CD4-positive, CD25-positive, alpha-beta regulatory T cell (primary cell): Measurements from ENCODE around the gene RFX1. TPM values are rescaled to one million over a fixed set of nuclear protein-coding genes. Genes with fewer than 3 reads are reported as not detected.

ENCODE experiments used
- ATAC-seq, 2 donors: fragments of 150-1000 bp; cut with Tn5 transposase; one replicate each; pipeline ENCODE4 v1.10.0; 2021; ENCODE audit warnings: low read depth in 2 of 2, moderate number of reproducible peaks in 2 of 2, moderate library complexity in 1 of 2
- DNase-seq, 3 donors: peaks; one replicate each; pipeline versions ENCODE4 v3.0.0 to v3.0.0-alpha.2; 2012 to 2022; ENCODE audit warnings: mixed read lengths in 1 of 3
- H3K27ac ChIP-seq: one replicate; pipeline ENCODE4 v1.7.0; 2013; ENCODE audit warnings: mild to moderate bottlenecking, low read length; ENCODE audit not compliant: insufficient read depth, poor library complexity, severe bottlenecking
- H3K27me3 ChIP-seq: one replicate; pipeline ENCODE4 v1.7.0; 2013; ENCODE audit warnings: low read length; ENCODE audit not compliant: control insufficient read depth, insufficient read depth
- H3K36me3 ChIP-seq: one replicate; pipeline ENCODE4 v1.7.0; 2013; ENCODE audit warnings: mild to moderate bottlenecking, low read length, moderate library complexity; ENCODE audit not compliant: control insufficient read depth, insufficient read depth
- H3K4me1 ChIP-seq: 2 replicates; pipeline ENCODE4 v1.7.0; 2013; ENCODE audit warnings: mild to moderate bottlenecking, low read length; ENCODE audit not compliant: insufficient read depth, control insufficient read depth, poor library complexity, severe bottlenecking
- H3K4me3 ChIP-seq: one replicate; pipeline ENCODE4 v1.7.0; 2013; ENCODE audit warnings: low read depth, mild to moderate bottlenecking, low read length, moderate library complexity
- H3K9me3 ChIP-seq, 2 experiments: 1 replicate in 1 of 2; 2 replicates in 1 of 2; pipeline ENCODE4 v1.7.0; 2013; ENCODE audit warnings: low read length in 2 of 2, mild to moderate bottlenecking in 1 of 2, moderate library complexity in 1 of 2; ENCODE audit not compliant: control insufficient read depth in 2 of 2
- H3K27ac Mint-ChIP-seq, 3 donors: one replicate each; pipeline ENCODE4 v1.8.0; 2020 to 2022; ENCODE audit warnings: mild to moderate bottlenecking in 3 of 3, mixed read lengths in 3 of 3, moderate library complexity in 2 of 3
- H3K27me3 Mint-ChIP-seq: one replicate; pipeline ENCODE4 v1.8.0; 2022; ENCODE audit warnings: mild to moderate bottlenecking, mixed read lengths
- H3K36me3 Mint-ChIP-seq: one replicate; pipeline ENCODE4 v1.8.0; 2020; ENCODE audit warnings: mixed read lengths
- H3K4me1 Mint-ChIP-seq, 4 donors: one replicate each; pipeline ENCODE4 v1.8.0; 2020 to 2022; ENCODE audit warnings: mixed read lengths in 4 of 4, mild to moderate bottlenecking in 1 of 4
- H3K4me3 Mint-ChIP-seq, 4 donors: one replicate each; pipeline ENCODE4 v1.8.0; 2020 to 2022; ENCODE audit warnings: mild to moderate bottlenecking in 4 of 4, mixed read lengths in 4 of 4, moderate library complexity in 3 of 4
- H3K9me3 Mint-ChIP-seq, 7 donors: one replicate each; pipeline ENCODE4 v1.8.0; 2020 to 2022; ENCODE audit warnings: mixed read lengths in 7 of 7, mild to moderate bottlenecking in 3 of 7, moderate library complexity in 2 of 7
- polyA plus RNA-seq, 4 donors: library from polyadenylated mRNA; unstranded; fragments of 300-500 nt; fragmentation: Illumina TruSeq; gene quantifications; one replicate each; pipeline ENCODE4 v1.2.3, GENCODE V29; 2021
- total RNA-seq: library from RNA; stranded (reverse); gene quantifications from one replicate; pipeline ENCODE4 v1.2.3, GENCODE V29; 2022

Gene RFX1
- total and polyA plus RNA-seq, 5 donors from 2014 or later, result 0.48 to 23.2 (median 1.1) TPM

DNA sequence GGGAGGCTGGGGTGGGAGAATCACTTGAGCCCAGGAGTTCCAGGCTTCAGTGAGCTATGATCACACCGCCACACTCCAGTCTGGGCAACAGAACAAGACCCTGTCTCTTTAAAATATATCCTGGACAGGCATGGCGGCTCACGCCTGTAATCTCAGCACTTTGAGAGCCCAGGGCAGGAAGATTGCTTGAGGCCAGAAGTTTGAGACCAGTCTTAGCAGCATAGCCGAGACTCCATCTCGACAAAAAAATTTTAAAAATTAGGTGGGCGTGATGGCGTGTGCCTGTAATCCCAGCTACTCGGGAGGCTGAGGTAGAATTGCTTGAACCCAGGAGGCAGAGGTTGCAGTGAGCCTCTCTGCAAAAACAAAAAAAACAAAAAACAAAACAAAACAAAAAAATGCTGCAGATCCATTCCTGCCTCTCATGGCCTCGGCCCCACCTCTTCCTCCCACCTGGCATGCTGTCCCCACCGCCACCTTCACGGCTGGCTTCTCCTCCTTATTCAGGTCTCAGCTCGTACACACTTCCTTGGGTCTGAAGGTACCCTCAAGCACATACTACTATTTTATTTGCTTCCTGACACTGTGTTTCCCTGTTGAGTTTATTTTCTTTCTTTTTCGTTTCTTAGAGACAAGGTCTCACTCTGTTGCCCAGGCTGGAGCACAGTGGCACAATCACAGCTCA, 5.3 kb downstream of the RFX1 start:
- Histone ChIP-seq H3K9me3 (peaks cover 0 to 5% of the 10 kb centered on the region in 2 experiments), H3K27ac (peak overlapping the region; percentile 86), H3K27me3 (no peaks in the 10 kb centered on the region), H3K4me1 (peaks cover 55% of the 10 kb centered on the region), H3K36me3 (peaks cover 7% of the 10 kb centered on the region), H3K4me3 (no peak overlapping the region)
- Mint-ChIP-seq H3K27ac (peak overlapping the region; percentile 95 to 98 (median 98)), H3K9me3 (peaks cover 0 to 2% (median 0%) of the 10 kb centered on the region in 7 donors), H3K27me3 (peaks cover 4% of the 10 kb centered on the region), H3K36me3 (peaks cover 7% of the 10 kb centered on the region), H3K4me3 (peak overlapping the region in 3 of 4 donors; percentile 45 to 78 (median 72)), H3K4me1 (peaks cover 17 to 70% (median 36%) of the 10 kb centered on the region in 4 donors)
- DNase-seq (no peak), ATAC-seq (no peak)

- H3K4me1 Mint-ChIP-seq, result peaks cover 15 to 58% (median 26%) of the 10 kb centered on the region in 4 donors
- no peak overlapping the region for H3K4me3 ChIP-seq
- H3K27ac ChIP-seq, result peak overlapping the region; percentile 10
- peaks cover 7% of the 10 kb centered on the region for H3K36me3 Mint-ChIP-seq
- H3K36me3 ChIP-seq, result peaks cover 7% of the 10 kb centered on the region
- peaks cover 4% of the 10 kb centered on the region for H3K27me3 Mint-ChIP-seq
- peaks cover 0 to 5% of the 10 kb centered on the region in 2 experiments for H3K9me3 ChIP-seq
- H3K27ac Mint-ChIP-seq, result peak overlapping the region; percentile 31 to 93 (median 81)
- no peaks in the 10 kb centered on the region for H3K27me3 ChIP-seq
- DNase-seq, result no peak
- no peak for ATAC-seq
- H3K9me3 Mint-ChIP-seq, result peaks cover 0 to 2% (median 0%) of the 10 kb centered on the region in 7 donors
- peaks cover 40% of the 10 kb centered on the region for H3K4me1 ChIP-seq
- peak overlapping the region in 1 of 4 donors; percentile 54 for H3K4me3 Mint-ChIP-seq
These were observed 7.0 kb downstream of the RFX1 start for GRCh38 chr19:13999085-13999484.

GRCh38 chr19:13998426-13998825, 7.7 kb downstream of the RFX1 start:
- H3K4me3 Mint-ChIP-seq, result peak overlapping the region in 1 of 4 donors; percentile 54
- Histone ChIP-seq H3K27ac (no peak overlapping the region), H3K9me3 (peaks cover 0 to 5% of the 10 kb centered on the region in 2 experiments), H3K4me1 (peaks cover 34% of the 10 kb centered on the region), H3K36me3 (peaks cover 7% of the 10 kb centered on the region), H3K27me3 (no peaks in the 10 kb centered on the region), H3K4me3 (no peak overlapping the region)
- peak overlapping the region; percentile 65 to 93 (median 81) for H3K27ac Mint-ChIP-seq
- H3K27me3 Mint-ChIP-seq, result peaks cover 4% of the 10 kb centered on the region
- DNase-seq (no peak), ATAC-seq (no peak)
- peaks cover 0 to 2% (median 0%) of the 10 kb centered on the region in 7 donors for H3K9me3 Mint-ChIP-seq
- peaks cover 14 to 52% (median 24%) of the 10 kb centered on the region in 4 donors for H3K4me1 Mint-ChIP-seq
- peaks cover 7% of the 10 kb centered on the region for H3K36me3 Mint-ChIP-seq

GRCh38 chr19:13997631-13997962, 8.5 kb downstream of the RFX1 start:
- Histone ChIP-seq H3K4me3 (no peak overlapping the region), H3K27ac (no peak overlapping the region), H3K27me3 (no peaks in the 10 kb centered on the region), H3K36me3 (peaks cover 9% of the 10 kb centered on the region), H3K9me3 (peaks cover 0 to 5% of the 10 kb centered on the region in 2 experiments), H3K4me1 (peaks cover 25% of the 10 kb centered on the region)
- H3K4me1 Mint-ChIP-seq, result peaks cover 7 to 46% (median 17%) of the 10 kb centered on the region in 4 donors
- no peak for ATAC-seq
- peaks cover 4% of the 10 kb centered on the region for H3K27me3 Mint-ChIP-seq
- H3K9me3 Mint-ChIP-seq, result peaks cover 0 to 2% (median 0%) of the 10 kb centered on the region in 7 donors
- peaks cover 10% of the 10 kb centered on the region for H3K36me3 Mint-ChIP-seq
- H3K4me3 Mint-ChIP-seq, result no peak overlapping the region
- no peak for DNase-seq
- no peak overlapping the region for H3K27ac Mint-ChIP-seq

DNA sequence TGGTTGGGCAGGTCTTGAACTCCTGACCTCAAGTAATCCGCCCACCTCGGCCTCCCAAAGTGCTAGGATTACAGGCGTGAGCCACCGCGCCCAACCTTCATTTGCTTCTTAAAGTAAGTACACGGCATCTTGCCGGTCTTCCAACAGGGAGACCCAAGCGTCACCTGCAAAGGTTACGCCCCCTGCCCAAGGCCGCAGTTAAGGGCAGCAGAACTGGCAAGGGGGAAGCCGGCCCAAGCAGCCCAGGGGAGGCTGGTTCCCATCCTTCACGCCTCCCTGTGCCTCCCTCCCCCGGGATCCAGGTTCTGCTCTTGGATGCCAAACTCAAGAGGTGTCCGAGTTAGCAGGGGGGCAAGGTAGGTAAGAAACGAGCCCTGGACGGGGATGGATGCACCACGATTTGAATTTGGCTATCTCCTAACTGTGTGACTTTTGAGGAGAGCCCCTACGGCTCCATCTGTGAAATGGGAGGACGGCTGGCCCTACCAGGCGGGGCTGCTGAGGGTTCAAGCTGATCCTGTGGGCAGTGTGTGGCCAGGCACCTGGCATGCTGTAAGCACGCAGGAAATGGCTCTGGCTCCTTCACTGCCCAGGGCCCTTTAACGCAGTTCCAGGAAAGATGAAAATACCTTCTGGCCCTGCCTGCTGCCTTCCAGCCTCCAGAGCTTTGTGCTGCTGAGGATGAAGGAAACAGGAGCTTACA, 9.0 kb downstream of the RFX1 start:
- peaks cover 10% of the 10 kb centered on the region for H3K36me3 Mint-ChIP-seq
- no peak overlapping the region for H3K4me3 Mint-ChIP-seq
- H3K4me1 Mint-ChIP-seq, result peaks cover 4 to 41% (median 12%) of the 10 kb centered on the region in 4 donors
- peaks cover 4% of the 10 kb centered on the region for H3K27me3 Mint-ChIP-seq
- peak overlapping the region in 1 of 3 donors; percentile 36 for H3K27ac Mint-ChIP-seq
- Histone ChIP-seq H3K27me3 (no peaks in the 10 kb centered on the region), H3K4me3 (no peak overlapping the region), H3K27ac (no peak overlapping the region), H3K9me3 (peaks cover 0 to 5% of the 10 kb centered on the region in 2 experiments), H3K36me3 (peaks cover 13% of the 10 kb centered on the region), H3K4me1 (peaks cover 20% of the 10 kb centered on the region)
- DNase-seq, result no peak
- H3K9me3 Mint-ChIP-seq, result peaks cover 0 to 2% (median 0%) of the 10 kb centered on the region in 7 donors
- ATAC-seq, result no peak

DNA sequence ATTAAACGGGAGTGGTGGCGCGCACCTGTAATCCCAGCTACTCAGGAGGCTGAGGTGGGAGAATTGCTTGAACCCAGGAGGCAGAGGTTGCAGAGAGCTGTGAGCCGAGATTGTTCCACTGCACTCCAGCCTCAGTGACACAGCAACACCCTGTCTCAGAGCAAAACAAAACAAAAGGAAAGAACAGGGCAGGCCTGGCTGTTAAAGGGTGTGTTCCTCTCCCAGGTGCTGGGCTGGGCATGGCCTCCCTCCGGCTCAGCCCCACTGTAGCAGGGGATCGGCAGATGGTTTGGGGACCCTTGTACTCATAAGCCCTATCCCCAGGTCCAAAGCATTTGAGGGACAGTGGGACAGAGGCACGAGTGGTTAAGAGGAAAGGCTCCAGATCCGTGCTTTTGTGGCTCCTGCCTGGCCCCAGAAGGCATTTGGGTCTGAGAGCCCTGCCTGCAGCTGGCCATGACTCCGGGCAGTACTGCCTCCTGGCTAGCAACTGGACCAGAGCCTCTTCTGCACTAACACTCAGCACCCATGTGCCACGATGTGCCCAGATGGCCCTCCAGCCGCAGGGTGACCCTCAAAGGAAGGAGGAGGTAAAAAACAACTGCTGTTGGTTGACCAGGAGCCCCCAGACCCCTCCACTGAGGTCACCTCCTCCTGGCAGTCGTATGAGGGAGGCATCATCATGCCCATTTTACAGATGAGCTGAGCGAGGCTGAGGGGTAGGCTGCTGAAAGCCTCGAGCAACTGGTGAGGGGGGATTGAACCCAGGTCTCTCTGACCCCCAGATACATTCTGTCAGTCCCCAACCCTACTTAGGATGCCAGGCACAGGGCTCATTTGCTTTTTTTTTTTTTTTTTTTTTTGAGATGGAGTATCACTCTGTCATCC, 10.0 kb downstream of the RFX1 start:
- H3K36me3 Mint-ChIP-seq, result peaks cover 12% of the 10 kb centered on the region
- Histone ChIP-seq H3K4me1 (peaks cover 11% of the 10 kb centered on the region), H3K27ac (no peak overlapping the region), H3K9me3 (peaks cover 0 to 5% of the 10 kb centered on the region in 2 experiments), H3K27me3 (no peaks in the 10 kb centered on the region), H3K36me3 (peaks cover 13% of the 10 kb centered on the region), H3K4me3 (no peak overlapping the region)
- no peak for ATAC-seq
- DNase-seq, result no peak
- no peaks in the 10 kb centered on the region for H3K27me3 Mint-ChIP-seq
- peak overlapping the region in 1 of 3 donors; percentile 7 for H3K27ac Mint-ChIP-seq
- H3K9me3 Mint-ChIP-seq, result peaks cover 0 to 2% (median 0%) of the 10 kb centered on the region in 7 donors
- H3K4me1 Mint-ChIP-seq, result peaks cover 3 to 33% (median 11%) of the 10 kb centered on the region in 4 donors
- H3K4me3 Mint-ChIP-seq, result peak overlapping the region in 1 of 4 donors; percentile 89

- Histone ChIP-seq H3K27me3 (no peaks in the 10 kb centered on the region), H3K27ac (no peak overlapping the region), H3K36me3 (peaks cover 13% of the 10 kb centered on the region), H3K9me3 (peaks cover 0 to 5% of the 10 kb centered on the region in 2 experiments), H3K4me3 (no peak overlapping the region), H3K4me1 (peaks cover 1% of the 10 kb centered on the region)
- peaks cover 0 to 29% (median 6%) of the 10 kb centered on the region in 4 donors for H3K4me1 Mint-ChIP-seq
- H3K27me3 Mint-ChIP-seq, result no peaks in the 10 kb centered on the region
- peaks cover 17% of the 10 kb centered on the region for H3K36me3 Mint-ChIP-seq
- ATAC-seq, result no peak
- DNase-seq, result no peak
- H3K9me3 Mint-ChIP-seq, result peaks cover 0 to 2% (median 0%) of the 10 kb centered on the region in 7 donors
- peak overlapping the region in 1 of 3 donors; percentile 42 for H3K27ac Mint-ChIP-seq
- H3K4me3 Mint-ChIP-seq, result peak overlapping the region in 1 of 4 donors; percentile 61
These were observed 10.9 kb downstream of the RFX1 start for GRCh38 chr19:13995017-13995728.
